ENCODE results near the gene SUPT6H. TPM values are rescaled to one million over a fixed set of nuclear protein-coding genes. Genes with fewer than 3 reads are reported as not detected.
A peak's percentile ranks its signal among the peaks of the same experiment; 100 is the strongest.

The SUPT6H gene
- total and polyA plus RNA-seq, 8 donors = 21.8 to 49.0 (median 30.0) TPM

DNA sequence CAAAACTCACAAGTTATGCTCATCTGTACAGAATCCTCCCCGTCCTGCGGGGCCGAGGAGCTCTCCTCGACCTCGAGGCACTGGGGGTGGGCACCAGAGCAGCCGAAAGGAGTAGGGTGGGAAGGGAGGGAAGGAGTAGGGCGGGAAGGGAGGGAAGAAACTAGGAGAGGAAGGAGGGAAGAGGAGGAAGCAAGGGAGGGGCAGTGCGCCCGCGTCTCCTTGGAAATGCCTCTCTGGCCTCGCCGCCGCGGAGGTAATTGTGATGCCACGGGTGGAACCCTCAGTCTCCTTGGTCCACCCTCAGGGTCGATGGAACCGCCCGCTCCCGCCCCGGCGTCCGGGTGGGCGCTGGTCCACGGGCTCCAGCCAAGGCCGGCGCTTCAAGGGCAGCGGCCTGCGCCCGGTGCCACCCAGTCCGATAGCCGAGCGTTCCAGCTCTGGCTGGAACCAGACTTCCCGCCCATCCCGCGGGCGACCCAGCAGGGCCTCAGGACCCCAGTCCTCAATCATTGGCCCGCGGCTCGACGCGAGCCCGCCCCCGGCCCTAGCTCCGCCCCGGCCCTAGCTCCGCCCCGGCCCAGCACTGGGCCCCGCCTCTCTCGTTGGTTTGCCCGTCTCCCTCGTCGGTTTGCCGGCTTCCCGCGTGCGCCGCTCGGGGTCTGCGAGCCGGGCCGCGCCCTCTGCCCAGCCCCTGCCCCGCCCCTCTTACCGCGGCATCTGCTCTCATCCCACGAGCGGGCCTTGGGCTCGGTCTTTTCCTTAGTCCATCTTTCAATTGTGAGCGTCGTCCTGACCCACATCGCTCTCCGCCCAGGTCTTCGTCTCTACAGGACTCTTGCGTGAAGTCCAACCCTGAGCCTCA lies 49.1 kb downstream of the SUPT6H start:
- ATAC-seq (peak; percentile 90 to 96 (median 93)), DNase-seq (peak; percentile 75 to 93 (median 84)), FAIRE-seq (no peak)
- TF ChIP-seq, protein P1, sequence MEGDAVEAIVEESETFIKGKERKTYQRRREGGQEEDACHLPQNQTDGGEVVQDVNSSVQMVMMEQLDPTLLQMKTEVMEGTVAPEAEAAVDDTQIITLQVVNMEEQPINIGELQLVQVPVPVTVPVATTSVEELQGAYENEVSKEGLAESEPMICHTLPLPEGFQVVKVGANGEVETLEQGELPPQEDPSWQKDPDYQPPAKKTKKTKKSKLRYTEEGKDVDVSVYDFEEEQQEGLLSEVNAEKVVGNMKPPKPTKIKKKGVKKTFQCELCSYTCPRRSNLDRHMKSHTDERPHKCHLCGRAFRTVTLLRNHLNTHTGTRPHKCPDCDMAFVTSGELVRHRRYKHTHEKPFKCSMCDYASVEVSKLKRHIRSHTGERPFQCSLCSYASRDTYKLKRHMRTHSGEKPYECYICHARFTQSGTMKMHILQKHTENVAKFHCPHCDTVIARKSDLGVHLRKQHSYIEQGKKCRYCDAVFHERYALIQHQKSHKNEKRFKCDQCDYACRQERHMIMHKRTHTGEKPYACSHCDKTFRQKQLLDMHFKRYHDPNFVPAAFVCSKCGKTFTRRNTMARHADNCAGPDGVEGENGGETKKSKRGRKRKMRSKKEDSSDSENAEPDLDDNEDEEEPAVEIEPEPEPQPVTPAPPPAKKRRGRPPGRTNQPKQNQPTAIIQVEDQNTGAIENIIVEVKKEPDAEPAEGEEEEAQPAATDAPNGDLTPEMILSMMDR (IDR thresholded peaks at IDR 0.05) = no peak
- intact Hi-C loops (cut with DNase I) = no loop called here
- H3K36me3 ChIP-seq = no peaks in the 10 kb centered on the region
- peaks cover 3 to 6% (median 5%) of the 10 kb centered on the region in 3 donors for H3K4me1 ChIP-seq
- no peaks in the 10 kb centered on the region for H3K9me3 ChIP-seq
- WGBS, 2 donors = 3 to 4% methylated on average over 70 to 74 of the region's 74 CpGs
- no peaks in the 10 kb centered on the region for H3K27me3 ChIP-seq
- peak overlapping the region; percentile 32 to 67 (median 39) for H3K4me3 ChIP-seq
- peak overlapping the region; percentile 23 to 73 (median 59) for H3K27ac ChIP-seq

DNA sequence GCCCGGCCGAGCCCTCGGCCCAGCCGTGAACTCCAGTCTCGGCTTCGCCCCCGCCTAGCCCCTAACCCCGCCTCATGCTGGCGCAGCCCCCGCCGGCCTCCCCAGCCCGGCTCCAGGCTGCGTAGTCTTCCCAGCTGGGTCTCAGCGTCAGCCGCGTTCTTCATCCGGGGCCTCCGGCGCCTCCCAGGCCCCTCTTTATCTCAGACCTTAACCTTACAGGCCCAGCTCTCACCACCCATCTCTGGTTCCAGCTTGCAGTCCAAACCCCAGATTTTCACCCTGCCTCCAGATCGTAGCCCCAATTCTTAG lies 49.7 kb downstream of the SUPT6H start, which contains the start of gene PROCA1:
Gene PROCA1 (minus strand): TSS at position 166 of the 309 bp plus-strand sequence. CDS start 228 bp downstream, outside the sequence.
- peaks cover 3 to 6% (median 5%) of the 10 kb centered on the region in 3 donors for H3K4me1 ChIP-seq
- DNase-seq = peak in 1 of 6 donors; percentile 74
- peak in 1 of 4 donors; percentile 4 for ATAC-seq
- no peaks in the 10 kb centered on the region for H3K36me3 ChIP-seq
- FAIRE-seq = no peak
- WGBS, 2 donors = 8 to 12% methylated on average over 20 of the region's 20 CpGs
- H3K27ac ChIP-seq = peak within 1 kb of the TSS; percentile 23 to 73 (median 59)
- no peaks in the 10 kb centered on the region for H3K27me3 ChIP-seq
- no peaks in the 10 kb centered on the region for H3K9me3 ChIP-seq
- intact Hi-C loops (cut with DNase I) = no loop called here
- TF ChIP-seq, protein P1 (IDR thresholded peaks at IDR 0.05) = no peak
- peak within 1 kb of the TSS; percentile 32 to 67 (median 39) for H3K4me3 ChIP-seq

DNA sequence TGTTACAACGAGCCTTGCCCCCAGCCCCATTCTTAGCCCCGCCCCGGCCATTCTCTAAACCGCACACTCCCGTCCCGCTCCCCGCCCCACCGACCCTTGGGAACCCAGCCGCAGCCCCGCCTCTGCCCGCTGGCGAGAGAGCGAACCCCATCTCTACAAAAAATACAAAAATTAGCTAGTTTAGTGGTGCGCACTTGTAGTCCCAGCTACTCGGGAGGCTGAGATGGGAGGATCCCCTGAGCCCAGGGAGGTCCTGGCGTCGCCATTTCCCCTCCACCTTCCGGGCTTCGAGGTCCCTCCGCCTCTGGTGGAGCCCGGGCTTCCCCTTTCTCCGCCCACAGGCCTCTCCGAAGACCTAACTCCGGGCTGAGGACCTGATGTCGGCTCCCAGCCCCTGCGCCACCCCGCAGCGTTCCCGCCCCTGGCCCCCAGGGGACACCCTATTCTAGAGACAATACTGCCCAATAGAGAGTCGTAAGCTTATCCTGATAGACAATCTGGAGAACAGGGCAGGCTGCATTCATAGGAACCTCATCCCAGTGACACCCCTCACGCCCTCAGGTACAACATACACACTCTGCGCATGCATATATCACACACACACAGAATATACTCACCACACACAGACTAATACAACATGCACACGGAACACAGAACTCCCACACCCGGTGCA lies 50.2 kb downstream of the SUPT6H start:
- intact Hi-C loops (cut with DNase I) = no loop called here
- Histone ChIP-seq H3K27ac (peak overlapping the region in 2 of 4 donors; percentile 72 to 73), H3K9me3 (no peaks in the 10 kb centered on the region), H3K4me3 (peak overlapping the region in 2 of 4 donors; percentile 39 to 67), H3K27me3 (no peaks in the 10 kb centered on the region), H3K36me3 (no peaks in the 10 kb centered on the region), H3K4me1 (peaks cover 3 to 6% (median 5%) of the 10 kb centered on the region in 3 donors)
- ATAC-seq (peak in 1 of 4 donors; percentile 10), FAIRE-seq (no peak), DNase-seq (peak in 4 of 6 donors; percentile 46 to 63 (median 52))
- TF ChIP-seq, protein P1 (IDR thresholded peaks at IDR 0.05) = no peak
- WGBS, 2 donors = 56 to 57% methylated on average over 33 to 34 of the region's 34 CpGs

DNA sequence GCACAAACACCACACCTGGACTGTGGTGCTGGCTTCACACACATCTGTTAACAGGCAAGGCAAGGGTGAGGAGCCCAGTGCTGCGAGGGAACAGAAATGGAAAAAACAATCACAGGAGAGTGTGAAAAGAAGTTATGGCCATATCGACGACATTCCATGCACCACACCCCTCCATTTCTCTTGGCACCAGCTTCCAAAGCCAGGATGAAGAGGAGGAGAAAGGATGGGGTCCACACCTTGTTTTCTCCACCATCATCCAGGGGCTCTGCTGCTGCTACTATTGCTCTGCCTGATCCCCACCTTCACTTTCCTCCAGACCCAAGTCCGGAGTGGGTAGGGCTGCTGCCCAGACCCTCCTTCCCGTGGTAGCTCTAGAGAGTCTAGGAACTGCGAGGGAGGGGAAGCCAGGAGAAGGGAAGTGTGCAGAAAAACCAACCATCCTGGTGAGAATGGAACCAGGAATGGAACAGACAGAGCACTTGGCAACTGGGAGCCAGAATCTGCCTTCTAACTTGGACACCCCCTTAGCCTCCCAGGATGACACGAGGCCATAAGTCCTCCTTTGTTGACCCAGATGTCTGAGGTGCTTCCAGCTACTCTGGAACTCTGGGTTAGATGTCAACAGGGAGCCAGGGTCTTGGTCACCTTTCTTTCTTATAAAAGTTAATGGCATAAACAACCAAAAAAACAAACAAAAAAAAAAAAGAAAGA lies 50.9 kb downstream of the SUPT6H start:
- ATAC-seq = no peak
- intact Hi-C loops (cut with DNase I) = no loop called here

More for the DNA sequence above, 50.9 kb downstream of the SUPT6H start:
- Histone ChIP-seq H3K36me3 (no peaks in the 10 kb centered on the region), H3K4me3 (no peak overlapping the region), H3K27ac (no peak overlapping the region), H3K9me3 (no peaks in the 10 kb centered on the region), H3K4me1 (peaks cover 3 to 6% (median 5%) of the 10 kb centered on the region in 3 donors), H3K27me3 (no peaks in the 10 kb centered on the region)
- DNase-seq = peak in 1 of 6 donors; percentile 3
- TF ChIP-seq, protein P1 (IDR thresholded peaks at IDR 0.05) = no peak
- WGBS, 2 donors = 72 to 76% methylated on average over 7 of the region's 7 CpGs
- FAIRE-seq = no peak
